ENCODE results near the gene PKLR.
A peak's percentile ranks its signal among the peaks of the same experiment; 100 is the strongest.

Gene PKLR

DNA sequence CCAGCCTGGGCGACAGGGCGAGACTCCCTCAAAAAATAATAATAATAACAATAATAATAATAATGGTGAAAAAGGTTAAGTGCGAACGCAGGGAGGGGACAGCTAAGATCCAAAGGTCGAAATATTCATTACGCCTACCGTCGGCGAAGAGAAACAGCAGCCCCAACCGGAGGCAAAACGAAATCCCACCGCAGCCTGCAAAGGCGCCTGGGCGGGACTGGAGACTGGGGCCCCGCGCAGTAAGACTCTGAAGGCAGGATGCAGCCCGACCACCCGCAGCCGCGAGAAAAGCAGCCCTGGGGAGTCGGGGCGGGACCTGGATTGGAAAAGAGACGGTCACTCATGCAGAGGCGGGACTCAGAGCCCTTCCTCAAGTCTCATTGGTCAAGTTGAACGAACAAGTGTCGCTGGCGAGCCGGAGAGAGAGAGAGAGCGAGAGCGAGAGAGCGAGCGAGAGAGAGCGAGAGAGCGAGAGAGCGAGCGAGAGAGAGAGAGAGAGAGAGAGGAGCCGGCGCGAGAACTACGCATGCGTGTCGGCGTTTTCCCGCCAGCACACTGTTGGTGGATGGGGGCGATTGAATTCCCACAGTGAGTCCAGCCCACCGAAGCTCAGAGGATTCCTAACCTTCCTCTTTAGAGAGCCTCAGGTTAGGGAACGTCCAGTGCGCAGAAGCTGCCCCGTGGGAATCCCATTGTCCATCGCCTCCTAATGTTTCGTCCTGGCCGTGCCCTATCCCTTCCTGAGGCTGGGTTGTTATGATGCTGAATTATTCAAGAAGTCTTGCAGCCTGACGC, 56.7 kb downstream of the PKLR start:
- DNase-seq (ENCODE audit: low read depth), result peak; percentile 100
- peak overlapping the region; percentile 76 for H3K4me3 ChIP-seq (ENCODE audit: control insufficient read depth, low read depth, low read length)
- TF ChIP-seq CTCF (conservative IDR thresholded peaks at IDR 0.05; ENCODE audit: control insufficient read depth, insufficient read depth, low read depth, low read length), result peak; percentile 4

DNA sequence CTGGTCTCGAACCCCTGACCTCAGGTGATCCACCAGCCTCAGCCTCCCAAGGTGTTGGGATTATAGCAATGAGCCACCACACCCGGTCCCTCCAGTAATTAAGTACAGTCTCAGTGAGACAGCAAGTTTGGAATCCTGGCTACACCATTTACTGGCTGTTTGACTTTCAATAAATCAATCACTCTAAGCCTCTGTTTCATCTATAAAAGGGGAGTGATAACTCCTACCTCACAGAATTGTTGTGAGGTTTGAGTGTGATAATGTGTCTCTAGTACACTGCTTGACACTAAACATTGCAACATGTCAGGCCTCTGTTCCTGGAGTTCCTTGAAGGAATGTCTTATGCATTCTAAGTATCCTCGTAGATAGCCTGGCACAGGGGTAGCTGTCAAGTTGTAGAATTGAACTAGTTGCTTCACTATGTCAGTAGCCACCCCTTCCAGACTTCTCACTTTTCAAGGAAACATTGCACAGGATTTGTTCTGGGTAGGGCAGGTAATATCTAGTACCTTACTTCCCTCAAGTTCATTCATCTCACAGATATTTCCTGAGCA, 58.4 kb downstream of the PKLR start:
- TF ChIP-seq CTCF (conservative IDR thresholded peaks at IDR 0.05; ENCODE audit: control insufficient read depth, insufficient read depth, low read depth, low read length), result no peak
- no peak for DNase-seq (ENCODE audit: low read depth)
- H3K4me3 ChIP-seq (ENCODE audit: control insufficient read depth, low read depth, low read length), result peak overlapping the region; percentile 76

- DNase-seq (ENCODE audit: low read depth), result peak; percentile 42
- no peak for TF ChIP-seq CTCF (conservative IDR thresholded peaks at IDR 0.05; ENCODE audit: control insufficient read depth, insufficient read depth, low read depth, low read length)
- no peak overlapping the region for H3K4me3 ChIP-seq (ENCODE audit: control insufficient read depth, low read depth, low read length)
Measured at GRCh38 chr1:155241841-155242264, 59.4 kb downstream of the PKLR start.

DNA sequence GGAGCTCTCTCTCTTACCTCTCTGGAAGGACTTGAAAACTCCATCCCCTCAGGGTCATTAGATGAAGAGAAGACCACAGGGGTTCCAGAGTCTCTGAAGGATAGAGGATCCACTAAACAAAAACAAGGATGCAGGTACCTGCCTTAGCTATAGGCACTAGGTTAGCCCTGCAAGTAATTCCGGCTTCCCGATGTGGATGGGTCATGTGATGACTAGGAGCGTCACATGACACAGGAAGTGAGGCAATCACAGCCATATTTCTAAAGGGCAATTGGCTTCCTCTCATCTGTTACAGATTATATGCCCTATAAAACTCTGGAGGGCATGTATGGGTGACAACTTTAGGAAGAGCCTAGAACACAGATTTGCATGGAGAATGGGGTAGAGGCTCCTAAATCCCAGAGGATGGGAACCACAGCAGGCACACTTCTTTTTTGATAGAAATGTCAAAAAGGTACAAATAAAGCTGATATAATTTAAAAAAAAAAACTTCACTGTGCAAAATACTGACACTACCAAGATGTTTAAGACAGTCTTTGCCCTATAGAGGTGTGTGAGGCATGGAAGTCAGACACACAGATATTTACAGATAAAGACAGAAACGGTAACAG, 60.1 kb downstream of the PKLR start:
- DNase-seq (ENCODE audit: low read depth), result peak; percentile 88
- peak overlapping the region; percentile 57 for H3K4me3 ChIP-seq (ENCODE audit: control insufficient read depth, low read depth, low read length)
- no peak for TF ChIP-seq CTCF (conservative IDR thresholded peaks at IDR 0.05; ENCODE audit: control insufficient read depth, insufficient read depth, low read depth, low read length)
